ENCODE data around the gene CCDC54. TPM values are rescaled to one million over a fixed set of nuclear protein-coding genes. Genes with fewer than 3 reads are reported as not detected.

The CCDC54 gene
- total and polyA plus RNA-seq, 2 of the 8 experiments (the other 6 are each of a cell fraction or from before 2014, with no cell fraction given), result not detected

- TF ChIP-seq EP300 (IDR thresholded peaks at IDR 0.05; ENCODE audit: borderline replicate concordance in 1 of 2, low read depth in 2 of 2, low read length in 2 of 2), result no peak
- TF ChIP-seq CTBP2 (IDR thresholded peaks at IDR 0.05; ENCODE audit: borderline replicate concordance, insufficient read depth, insufficient read length, low read length), result no peak
Measured at GRCh38 chr3:107407355-107407754, 30.1 kb downstream of the CCDC54 start (continued).
